ENCODE data around the gene BMX. TPM values are rescaled to one million over a fixed set of nuclear protein-coding genes. Genes with fewer than 3 reads are reported as not detected.

The BMX gene
- total RNA-seq, 2 donors from 2014 or later: not detected

DNA sequence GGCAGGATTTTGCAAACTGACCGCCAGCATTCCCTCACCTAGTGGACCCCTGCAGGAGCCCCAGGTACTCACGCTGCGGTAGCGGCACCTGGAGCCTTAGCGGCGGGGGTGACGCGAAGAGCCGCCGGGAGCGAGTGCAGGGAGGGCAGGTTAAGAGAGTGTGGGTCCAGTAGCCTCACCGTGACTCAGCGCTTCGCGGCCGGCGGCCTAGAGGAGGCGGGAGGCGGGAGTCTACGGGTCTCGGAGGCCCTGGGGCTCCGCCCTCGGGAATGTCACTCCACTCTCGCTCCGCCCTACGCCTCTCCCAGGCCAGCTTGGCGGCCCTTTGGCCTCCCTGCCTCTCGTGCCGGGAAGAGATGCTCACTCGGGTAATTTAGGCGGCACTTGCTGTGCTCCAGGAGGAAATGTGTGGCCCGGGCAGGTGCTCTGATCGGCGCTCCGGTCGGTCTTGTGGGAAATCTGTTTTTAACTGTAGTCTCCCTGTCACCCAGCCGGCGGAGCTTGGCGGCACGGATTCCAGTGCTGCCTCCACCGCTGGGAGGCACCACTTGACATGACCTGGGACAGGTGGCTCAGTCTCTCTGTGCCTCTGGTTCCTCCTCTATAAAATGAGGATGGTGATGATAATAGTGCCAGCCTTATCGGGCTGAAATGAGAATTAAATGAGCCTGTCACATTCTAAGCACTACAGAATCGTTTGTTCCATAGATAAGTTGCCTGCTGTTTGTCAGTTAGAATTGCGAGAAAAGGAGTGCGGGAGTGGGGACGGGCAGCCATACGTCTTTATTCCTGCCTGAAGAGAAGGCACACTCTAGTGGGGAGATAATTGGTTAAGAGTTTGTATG is 7.3 kb upstream of the BMX start, which contains the start of gene PIR:
Gene PIR (minus strand): TSS at position 216 of the 845 bp plus-strand sequence. CDS start 2,076 bp downstream, outside the sequence.
- DNase-seq (peak; percentile 50 to 70), ATAC-seq (replicated peaks in 1 of 2) (peak; percentile 94 to 97)
- peak within 1 kb of the TSS; percentile 83 to 87 for H3K4me3 Mint-ChIP-seq
- H3K9me3 Mint-ChIP-seq: no peaks in the 10 kb centered on the region
- H3K27ac Mint-ChIP-seq: peak within 1 kb of the TSS; percentile 75
- peaks cover 64% of the 10 kb centered on the region for H3K27me3 Mint-ChIP-seq (ENCODE audit: low read depth)
- no peaks in the 10 kb centered on the region for H3K36me3 Mint-ChIP-seq (ENCODE audit: insufficient read depth in 2 of 2)
- peaks cover 19% of the 10 kb centered on the region for H3K4me1 Mint-ChIP-seq (ENCODE audit: low read depth)

DNA sequence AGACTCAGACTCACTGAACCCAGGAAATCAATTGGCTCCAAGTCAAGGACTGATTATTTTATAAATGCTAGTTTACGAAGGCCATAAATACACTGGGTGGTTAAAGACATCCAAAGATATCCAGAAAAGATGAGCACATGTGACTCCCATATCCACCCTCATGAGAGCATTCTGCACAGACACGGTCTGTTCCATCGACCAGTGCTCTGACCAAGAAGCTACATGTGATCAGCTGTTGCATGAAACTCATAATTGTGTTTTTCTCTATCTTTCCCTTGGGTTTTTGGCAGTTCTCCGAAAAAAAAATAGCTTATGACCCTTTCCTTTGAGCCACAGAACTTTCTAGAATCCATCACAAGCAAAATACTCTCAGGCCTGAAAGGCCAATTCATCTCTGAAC is 4.8 kb upstream of the BMX start:
- H3K27me3 Mint-ChIP-seq (ENCODE audit: low read depth): peaks cover 75% of the 10 kb centered on the region
- no peaks in the 10 kb centered on the region for H3K9me3 Mint-ChIP-seq
- no peak overlapping the region for H3K27ac Mint-ChIP-seq
- no peaks in the 10 kb centered on the region for H3K36me3 Mint-ChIP-seq (ENCODE audit: insufficient read depth in 2 of 2)
- peaks cover 19% of the 10 kb centered on the region for H3K4me1 Mint-ChIP-seq (ENCODE audit: low read depth)
- no peak for DNase-seq
- no peak overlapping the region for H3K4me3 Mint-ChIP-seq
- no peak for ATAC-seq (replicated peaks in 1 of 2)

DNA sequence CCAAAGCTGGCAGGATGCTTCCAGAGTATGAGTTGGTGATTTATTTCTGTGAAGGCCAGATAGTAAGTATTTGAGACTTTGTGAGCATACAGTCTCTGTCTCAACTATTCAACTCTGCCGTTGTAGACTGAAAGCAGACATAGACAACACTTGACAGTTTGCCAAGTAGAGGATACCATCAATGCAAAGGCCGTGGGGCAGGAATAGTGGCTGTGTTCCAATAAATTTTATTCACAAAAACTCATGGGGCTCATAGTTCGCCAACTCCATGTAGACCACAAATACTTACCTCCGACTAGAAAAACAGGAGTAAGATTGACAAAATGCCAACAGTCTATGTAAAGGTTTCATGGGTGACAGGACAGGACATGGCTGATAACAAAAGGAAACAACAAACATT is 3.8 kb upstream of the BMX start:
- Mint-ChIP-seq H3K36me3 (ENCODE audit: insufficient read depth in 2 of 2) (no peaks in the 10 kb centered on the region), H3K27me3 (ENCODE audit: low read depth) (peaks cover 74% of the 10 kb centered on the region), H3K27ac (no peak overlapping the region), H3K4me3 (no peak overlapping the region), H3K4me1 (ENCODE audit: low read depth) (peaks cover 19% of the 10 kb centered on the region), H3K9me3 (no peaks in the 10 kb centered on the region)
- ATAC-seq (replicated peaks in 1 of 2): no peak
- no peak for DNase-seq

DNA sequence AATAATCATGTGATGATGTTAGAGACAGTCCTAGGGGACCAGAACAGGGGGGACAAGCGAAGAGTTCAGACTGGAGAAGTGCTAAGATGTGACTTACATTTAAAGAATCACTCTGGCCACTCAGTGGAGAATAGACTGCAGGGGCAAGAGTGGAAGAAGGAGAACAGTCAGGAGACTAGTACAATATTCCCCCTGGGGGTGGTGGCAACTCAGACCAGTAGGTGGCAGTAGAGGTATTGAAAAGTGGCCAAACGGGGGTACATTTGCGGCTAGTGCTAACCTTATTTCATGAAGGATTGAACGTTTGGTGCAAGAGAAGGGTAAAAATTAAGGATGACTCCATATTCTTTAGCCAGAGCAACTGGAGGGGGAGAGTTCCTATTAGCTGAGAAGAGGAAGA is 2.7 kb upstream of the BMX start:
- H3K27me3 Mint-ChIP-seq (ENCODE audit: low read depth): peaks cover 75% of the 10 kb centered on the region
- H3K4me1 Mint-ChIP-seq (ENCODE audit: low read depth): peaks cover 17% of the 10 kb centered on the region
- ATAC-seq (replicated peaks in 1 of 2) (peak; percentile 39 to 50), DNase-seq (peak; percentile 44 to 45)
- H3K9me3 Mint-ChIP-seq: no peaks in the 10 kb centered on the region
- no peak overlapping the region for H3K4me3 Mint-ChIP-seq
- H3K27ac Mint-ChIP-seq: no peak overlapping the region
- no peaks in the 10 kb centered on the region for H3K36me3 Mint-ChIP-seq (ENCODE audit: insufficient read depth in 2 of 2)

DNA sequence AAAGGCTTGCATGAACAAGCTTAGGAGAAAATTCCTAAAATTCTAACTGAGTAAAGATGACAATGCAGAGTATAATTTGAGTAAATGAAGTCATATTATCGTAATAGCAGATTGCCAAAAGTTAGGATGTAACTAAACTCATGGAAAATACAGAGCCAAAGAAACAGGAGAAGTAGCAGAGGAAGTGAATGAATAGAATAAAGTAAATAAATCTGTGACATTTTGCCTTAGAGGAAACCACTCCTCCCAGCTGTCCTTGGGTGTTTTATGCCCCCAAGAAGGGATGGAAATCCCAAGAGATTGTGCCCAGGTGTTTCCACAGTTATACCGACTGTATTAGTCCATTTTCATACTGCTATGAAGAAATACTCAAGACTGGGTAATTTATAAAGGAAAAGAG is 1.9 kb upstream of the BMX start:
- no peak for ATAC-seq (replicated peaks in 1 of 2)
- H3K4me3 Mint-ChIP-seq: no peak overlapping the region
- no peaks in the 10 kb centered on the region for H3K36me3 Mint-ChIP-seq (ENCODE audit: insufficient read depth in 2 of 2)
- no peak overlapping the region for H3K27ac Mint-ChIP-seq
- peaks cover 72% of the 10 kb centered on the region for H3K27me3 Mint-ChIP-seq (ENCODE audit: low read depth)
- peaks cover 8% of the 10 kb centered on the region for H3K4me1 Mint-ChIP-seq (ENCODE audit: low read depth)
- DNase-seq: no peak
- H3K9me3 Mint-ChIP-seq: no peaks in the 10 kb centered on the region

DNA sequence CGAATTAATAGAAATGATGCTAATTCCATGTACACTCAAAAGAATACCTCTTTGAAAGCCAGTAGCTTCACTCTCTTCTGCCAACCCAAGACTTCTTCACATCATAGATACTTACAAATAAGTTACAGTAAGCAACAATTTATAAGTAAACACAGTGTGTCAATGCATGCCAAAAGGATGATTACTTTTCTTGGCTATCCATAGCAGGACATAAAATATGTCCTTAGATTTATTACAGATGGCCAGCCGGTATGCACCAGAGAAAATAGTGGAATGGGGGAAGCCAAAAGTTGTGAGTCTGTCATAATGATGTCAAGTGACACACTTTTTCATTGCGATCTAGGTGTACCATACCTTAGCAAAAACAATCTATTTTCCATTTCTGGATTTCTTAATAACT is 631 bp upstream of the BMX start:
- DNase-seq (no peak), ATAC-seq (replicated peaks in 1 of 2) (no peak)
- no peaks in the 10 kb centered on the region for H3K9me3 Mint-ChIP-seq
- H3K36me3 Mint-ChIP-seq (ENCODE audit: insufficient read depth in 2 of 2): no peaks in the 10 kb centered on the region
- peaks cover 6% of the 10 kb centered on the region for H3K4me1 Mint-ChIP-seq (ENCODE audit: low read depth)
- H3K4me3 Mint-ChIP-seq: no peak overlapping the region
- H3K27ac Mint-ChIP-seq: no peak overlapping the region
- H3K27me3 Mint-ChIP-seq (ENCODE audit: low read depth): peaks cover 67% of the 10 kb centered on the region

DNA sequence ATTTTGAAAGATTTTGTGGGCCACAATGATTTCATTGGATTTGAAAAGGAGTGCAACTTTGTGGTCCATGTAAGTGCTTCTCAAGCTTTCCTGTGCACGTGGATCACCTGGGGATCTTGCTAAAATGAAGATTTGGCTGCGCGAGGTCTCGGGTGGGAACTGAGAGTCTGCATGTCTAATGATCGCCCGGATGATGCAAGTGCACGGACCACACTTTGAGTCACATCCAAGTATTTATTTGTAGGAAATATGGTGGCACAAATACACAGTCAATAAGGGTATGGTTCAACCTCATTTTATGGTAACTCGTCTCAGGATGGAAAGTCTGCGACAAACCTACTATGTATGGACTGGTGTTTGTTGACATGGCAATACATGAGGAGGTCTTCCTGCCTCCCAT is 899 bp downstream of the BMX start:
- DNase-seq (no peak), ATAC-seq (replicated peaks in 1 of 2) (no peak)
- peaks cover 68% of the 10 kb centered on the region for H3K27me3 Mint-ChIP-seq (ENCODE audit: low read depth)
- H3K27ac Mint-ChIP-seq: no peak overlapping the region
- H3K36me3 Mint-ChIP-seq (ENCODE audit: insufficient read depth in 2 of 2): no peaks in the 10 kb centered on the region
- no peaks in the 10 kb centered on the region for H3K9me3 Mint-ChIP-seq
- H3K4me1 Mint-ChIP-seq (ENCODE audit: low read depth): peaks cover 6% of the 10 kb centered on the region
- no peak overlapping the region for H3K4me3 Mint-ChIP-seq

DNA sequence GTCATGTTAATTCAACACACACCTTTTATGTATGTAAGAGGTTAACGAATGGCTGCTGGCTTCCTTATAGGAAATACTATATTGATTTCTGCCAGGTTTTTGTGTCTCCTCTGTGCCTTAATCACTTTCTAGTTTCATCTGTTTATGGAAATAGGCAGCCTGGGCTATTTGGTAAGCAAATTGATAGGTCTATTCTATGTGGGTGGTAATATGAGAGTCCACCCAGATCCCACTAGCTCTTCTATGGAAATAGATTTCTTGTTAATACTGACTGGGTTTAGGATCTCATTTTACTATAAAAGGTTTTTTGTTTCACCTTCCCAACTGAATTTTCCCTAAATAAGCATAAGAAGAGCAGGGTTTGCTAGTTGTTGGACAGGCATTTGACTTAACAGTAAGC is 4.1 kb downstream of the BMX start:
- H3K4me1 Mint-ChIP-seq (ENCODE audit: low read depth): no peaks in the 10 kb centered on the region
- no peak for ATAC-seq (replicated peaks in 1 of 2)
- no peaks in the 10 kb centered on the region for H3K9me3 Mint-ChIP-seq
- H3K36me3 Mint-ChIP-seq (ENCODE audit: insufficient read depth in 2 of 2): no peaks in the 10 kb centered on the region
- DNase-seq: no peak
- H3K4me3 Mint-ChIP-seq: no peak overlapping the region
- H3K27me3 Mint-ChIP-seq (ENCODE audit: low read depth): peaks cover 61% of the 10 kb centered on the region
- no peak overlapping the region for H3K27ac Mint-ChIP-seq

DNA sequence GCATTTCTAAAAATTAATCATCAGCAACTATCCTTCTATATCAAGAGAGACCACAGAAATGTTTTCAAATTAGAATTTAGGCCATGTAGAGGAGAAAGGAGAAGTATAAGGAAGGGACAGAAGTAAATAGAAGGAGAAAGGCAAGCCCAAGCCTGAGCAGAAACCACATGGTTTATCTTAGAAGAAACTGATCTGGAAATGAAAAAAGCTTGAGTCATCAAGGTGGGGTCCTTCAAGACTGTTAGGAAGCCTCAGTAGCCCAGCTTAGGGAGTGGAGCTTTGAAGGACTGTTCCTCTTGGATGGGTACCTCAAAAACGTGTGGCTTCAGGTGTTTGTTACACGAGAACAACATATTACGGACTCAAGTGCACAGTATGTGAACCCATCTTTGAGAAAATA is 4.5 kb downstream of the BMX start:
- Mint-ChIP-seq H3K36me3 (ENCODE audit: insufficient read depth in 2 of 2) (no peaks in the 10 kb centered on the region), H3K9me3 (no peaks in the 10 kb centered on the region), H3K4me3 (no peak overlapping the region), H3K27ac (no peak overlapping the region), H3K27me3 (ENCODE audit: low read depth) (peaks cover 57% of the 10 kb centered on the region), H3K4me1 (ENCODE audit: low read depth) (no peaks in the 10 kb centered on the region)
- ATAC-seq (replicated peaks in 1 of 2) (no peak), DNase-seq (no peak)

DNA sequence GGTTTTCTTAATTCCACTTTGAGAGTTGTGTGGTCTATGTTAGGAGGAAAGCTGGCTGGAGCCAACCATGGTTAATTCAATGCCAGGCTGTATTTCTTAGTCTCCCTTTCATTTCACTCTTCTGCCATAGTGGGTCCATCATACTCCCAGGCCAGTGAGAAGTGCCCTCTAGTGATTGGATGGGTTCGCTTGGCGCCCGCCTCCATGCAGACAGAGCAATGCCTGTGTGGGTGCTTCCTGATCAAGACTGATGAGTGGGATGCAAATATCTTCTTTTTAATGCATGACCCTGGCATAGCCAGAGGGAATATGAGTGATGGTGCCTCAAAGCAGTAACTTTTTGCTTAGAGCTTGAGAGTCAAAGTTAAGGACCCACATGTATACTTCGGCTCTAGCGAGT is 6.4 kb downstream of the BMX start:
- H3K4me3 Mint-ChIP-seq: no peak overlapping the region
- DNase-seq (no peak), ATAC-seq (replicated peaks in 1 of 2) (no peak)
- no peaks in the 10 kb centered on the region for H3K9me3 Mint-ChIP-seq
- peaks cover 58% of the 10 kb centered on the region for H3K27me3 Mint-ChIP-seq (ENCODE audit: low read depth)
- H3K4me1 Mint-ChIP-seq (ENCODE audit: low read depth): no peaks in the 10 kb centered on the region
- H3K36me3 Mint-ChIP-seq (ENCODE audit: insufficient read depth in 2 of 2): no peaks in the 10 kb centered on the region
- H3K27ac Mint-ChIP-seq: no peak overlapping the region

DNA sequence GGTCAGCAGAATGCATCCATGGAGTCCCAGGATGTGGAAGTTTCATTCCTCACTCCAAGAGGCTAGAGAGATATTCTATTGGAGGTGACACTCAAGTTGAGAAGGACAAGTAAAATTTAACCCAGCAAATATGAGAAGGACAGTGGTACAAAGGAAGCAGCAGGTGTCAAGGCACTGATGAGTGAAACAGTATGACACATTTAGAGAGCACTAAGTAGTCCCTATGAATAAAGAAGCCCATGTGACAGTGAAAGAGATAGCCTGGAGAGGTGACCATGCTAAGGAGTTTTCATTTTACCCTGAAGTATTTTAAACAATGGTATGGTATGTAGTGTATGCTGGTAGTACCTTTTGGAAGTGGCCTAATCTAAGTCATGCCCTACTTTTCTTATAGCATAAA is 9.2 kb downstream of the BMX start:
- Mint-ChIP-seq H3K27me3 (ENCODE audit: low read depth) (peaks cover 48% of the 10 kb centered on the region), H3K9me3 (no peaks in the 10 kb centered on the region), H3K27ac (peak overlapping the region; percentile 38), H3K36me3 (ENCODE audit: insufficient read depth in 2 of 2) (no peaks in the 10 kb centered on the region), H3K4me1 (ENCODE audit: low read depth) (no peaks in the 10 kb centered on the region), H3K4me3 (no peak overlapping the region)
- no peak for DNase-seq
- no peak for ATAC-seq (replicated peaks in 1 of 2)

DNA sequence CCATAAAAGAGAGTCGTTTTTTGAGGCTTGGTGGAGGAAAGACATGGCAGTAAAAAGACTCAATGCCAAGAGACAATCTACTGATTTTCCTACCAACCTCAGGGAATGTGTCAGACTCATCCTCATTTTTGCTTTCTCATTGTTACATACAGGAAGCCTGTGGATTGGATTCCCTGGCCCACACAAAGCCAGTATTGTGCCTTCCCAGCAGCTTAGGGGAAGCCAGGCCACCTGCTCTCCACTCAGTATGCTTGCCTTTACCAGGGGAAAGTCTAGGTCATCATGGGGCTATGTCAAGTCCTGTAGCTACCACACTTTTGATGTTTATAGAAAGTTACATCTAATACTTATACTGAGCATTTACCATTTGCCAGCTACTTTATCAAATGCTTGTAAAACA is 11.0 kb downstream of the BMX start:
- Mint-ChIP-seq H3K27ac (no peak overlapping the region), H3K4me3 (no peak overlapping the region), H3K4me1 (ENCODE audit: low read depth) (no peaks in the 10 kb centered on the region), H3K27me3 (ENCODE audit: low read depth) (peaks cover 35% of the 10 kb centered on the region), H3K36me3 (ENCODE audit: insufficient read depth in 2 of 2) (no peaks in the 10 kb centered on the region), H3K9me3 (no peaks in the 10 kb centered on the region)
- DNase-seq: no peak
- ATAC-seq (replicated peaks in 1 of 2): no peak

DNA sequence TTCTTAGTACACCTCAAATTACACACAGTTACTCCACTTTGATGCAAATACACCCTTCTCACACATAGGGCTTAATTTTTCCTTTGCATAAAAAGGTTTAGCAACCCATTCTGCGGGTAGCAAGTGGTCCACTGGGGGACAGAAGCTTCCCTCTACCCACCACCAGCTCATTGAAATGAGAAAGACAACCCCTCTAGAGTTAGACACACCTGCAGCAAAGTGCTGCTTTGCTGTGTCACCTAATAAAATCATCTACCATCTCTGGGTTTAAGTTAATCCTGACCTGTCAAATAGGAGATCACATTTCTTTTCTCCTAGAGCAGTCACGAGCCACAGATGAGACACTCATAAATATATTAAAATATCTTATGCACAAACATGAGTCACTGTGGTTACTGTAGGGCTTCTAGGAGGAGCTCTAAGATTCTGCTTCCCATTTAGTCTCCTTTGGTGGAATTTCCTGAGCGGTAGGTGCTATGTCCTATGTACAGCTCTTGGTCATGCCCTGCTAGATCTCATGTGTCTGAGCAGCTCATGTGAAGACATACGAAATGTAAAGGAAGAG is 11.9 kb downstream of the BMX start:
- Mint-ChIP-seq H3K4me1 (ENCODE audit: low read depth) (no peaks in the 10 kb centered on the region), H3K9me3 (no peaks in the 10 kb centered on the region), H3K4me3 (no peak overlapping the region), H3K27me3 (ENCODE audit: low read depth) (peaks cover 30% of the 10 kb centered on the region), H3K36me3 (ENCODE audit: insufficient read depth in 2 of 2) (no peaks in the 10 kb centered on the region), H3K27ac (no peak overlapping the region)
- ATAC-seq (replicated peaks in 1 of 2) (no peak), DNase-seq (no peak)

DNA sequence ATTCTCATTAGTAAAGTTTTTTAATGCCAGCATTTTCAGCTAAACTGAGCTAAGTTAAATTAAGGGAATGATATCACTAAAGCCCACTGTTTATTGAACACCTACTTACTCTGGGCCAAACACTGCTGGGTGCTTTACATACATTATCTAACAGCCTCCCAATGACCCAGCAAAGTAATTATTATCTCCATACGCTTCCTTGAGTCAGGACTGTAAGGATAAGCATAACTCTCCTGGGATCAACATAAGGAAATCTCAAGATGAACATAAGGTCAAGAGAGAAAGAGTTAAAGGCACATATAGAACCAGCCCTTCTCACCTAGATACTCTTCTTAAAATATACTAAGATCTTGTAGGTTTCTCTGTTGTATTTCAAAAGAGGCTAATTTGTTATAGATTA is 13.7 kb downstream of the BMX start:
- no peaks in the 10 kb centered on the region for H3K36me3 Mint-ChIP-seq (ENCODE audit: insufficient read depth in 2 of 2)
- H3K4me3 Mint-ChIP-seq: no peak overlapping the region
- H3K27ac Mint-ChIP-seq: no peak overlapping the region
- H3K4me1 Mint-ChIP-seq (ENCODE audit: low read depth): no peaks in the 10 kb centered on the region
- H3K27me3 Mint-ChIP-seq (ENCODE audit: low read depth): peaks cover 36% of the 10 kb centered on the region
- H3K9me3 Mint-ChIP-seq: peaks cover under 1 to 1% of the 10 kb centered on the region in 2 donors
- ATAC-seq (replicated peaks in 1 of 2) (no peak), DNase-seq (no peak)
